ENCODE results near the gene EFNA2. TPM values are rescaled to one million over a fixed set of nuclear protein-coding genes. Genes with fewer than 3 reads are reported as not detected.

The EFNA2 gene
- total and polyA plus RNA-seq, 2 of the 4 experiments (the other 2 are of a cell fraction), result not detected

DNA sequence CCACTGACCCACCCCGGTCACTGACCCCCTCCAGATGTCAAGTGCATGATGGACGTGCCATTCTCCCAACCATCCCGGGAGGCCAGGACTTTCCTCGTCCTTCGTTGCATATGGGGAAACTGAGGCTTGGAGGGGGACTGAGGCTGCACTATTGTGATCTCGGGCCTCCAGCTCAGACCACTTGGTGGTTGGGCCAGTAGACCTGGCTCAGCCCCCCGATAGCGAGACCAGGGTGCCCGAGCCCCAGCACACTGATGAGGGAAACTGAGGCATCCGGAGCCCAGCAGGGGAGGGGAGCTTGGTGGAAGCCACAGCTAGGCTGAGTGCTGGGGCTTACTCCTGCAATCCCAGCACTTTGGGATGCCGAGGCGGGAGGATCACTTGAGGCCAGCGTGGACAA, 10.4 kb downstream of the EFNA2 start (continued):
- no peak for TF ChIP-seq NFE2L2 (IDR thresholded peaks at IDR 0.05; ENCODE audit: low read depth, low read length)
- TF ChIP-seq, protein P1, sequence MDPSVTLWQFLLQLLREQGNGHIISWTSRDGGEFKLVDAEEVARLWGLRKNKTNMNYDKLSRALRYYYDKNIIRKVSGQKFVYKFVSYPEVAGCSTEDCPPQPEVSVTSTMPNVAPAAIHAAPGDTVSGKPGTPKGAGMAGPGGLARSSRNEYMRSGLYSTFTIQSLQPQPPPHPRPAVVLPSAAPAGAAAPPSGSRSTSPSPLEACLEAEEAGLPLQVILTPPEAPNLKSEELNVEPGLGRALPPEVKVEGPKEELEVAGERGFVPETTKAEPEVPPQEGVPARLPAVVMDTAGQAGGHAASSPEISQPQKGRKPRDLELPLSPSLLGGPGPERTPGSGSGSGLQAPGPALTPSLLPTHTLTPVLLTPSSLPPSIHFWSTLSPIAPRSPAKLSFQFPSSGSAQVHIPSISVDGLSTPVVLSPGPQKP (IDR thresholded peaks at IDR 0.05; ENCODE audit: borderline replicate concordance, low read depth, low read length), result no peak
- TF ChIP-seq, protein P2, sequence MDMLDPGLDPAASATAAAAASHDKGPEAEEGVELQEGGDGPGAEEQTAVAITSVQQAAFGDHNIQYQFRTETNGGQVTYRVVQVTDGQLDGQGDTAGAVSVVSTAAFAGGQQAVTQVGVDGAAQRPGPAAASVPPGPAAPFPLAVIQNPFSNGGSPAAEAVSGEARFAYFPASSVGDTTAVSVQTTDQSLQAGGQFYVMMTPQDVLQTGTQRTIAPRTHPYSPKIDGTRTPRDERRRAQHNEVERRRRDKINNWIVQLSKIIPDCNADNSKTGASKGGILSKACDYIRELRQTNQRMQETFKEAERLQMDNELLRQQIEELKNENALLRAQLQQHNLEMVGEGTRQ (IDR thresholded peaks at IDR 0.05; ENCODE audit: low read depth, low read length), result no peak

Data from IMR-90 (cell line).